Fibroblast of mammary gland (primary cell): ENCODE measurements around the gene LRBA.

Experiments used
- DNase-seq: peaks from one replicate; pipeline ENCODE4 v3.0.0-alpha.2; 2010; ENCODE audit warnings: low read depth
- H3K4me3 ChIP-seq: 2 replicates; pipeline ENCODE4 v1.5.1; 2011; ENCODE audit warnings: low read depth, mild to moderate bottlenecking, low read length, moderate library complexity; ENCODE audit not compliant: control insufficient read depth
- CTCF ChIP-seq: conservative IDR thresholded peaks from 2 replicates; pipeline ENCODE4 v1.5.1; 2011; ENCODE audit warnings: low read depth, low read length, inconsistent platforms; ENCODE audit not compliant: control insufficient read depth, insufficient read depth

The LRBA gene

GRCh38 chr4:150976478-150977118 lies 38.5 kb downstream of the LRBA start:
- no peak for DNase-seq

GRCh38 chr4:150974750-150975149 lies 40.3 kb downstream of the LRBA start:
- no peak for TF ChIP-seq CTCF
- no peak overlapping the region for H3K4me3 ChIP-seq
- DNase-seq, result no peak

More at GRCh38 chr4:150976478-150977118, 38.5 kb downstream of the LRBA start:
- no peak for TF ChIP-seq CTCF
- no peak overlapping the region for H3K4me3 ChIP-seq

- H3K4me3 ChIP-seq, result no peak overlapping the region
- DNase-seq, result no peak
- TF ChIP-seq CTCF, result no peak
These were observed 40.8 kb downstream of the LRBA start for GRCh38 chr4:150974252-150974640.

- H3K4me3 ChIP-seq, result no peak overlapping the region
- TF ChIP-seq CTCF, result no peak
- DNase-seq, result no peak
These were observed 41.3 kb downstream of the LRBA start for GRCh38 chr4:150973626-150974251.

- no peak for TF ChIP-seq CTCF
- DNase-seq, result no peak
- no peak overlapping the region for H3K4me3 ChIP-seq
These were observed 42.5 kb downstream of the LRBA start for GRCh38 chr4:150972592-150972991.

- DNase-seq, result no peak
- H3K4me3 ChIP-seq, result no peak overlapping the region
- no peak for TF ChIP-seq CTCF
These were observed 43.2 kb downstream of the LRBA start for GRCh38 chr4:150971901-150972300.

- no peak for DNase-seq
- TF ChIP-seq CTCF, result no peak
- H3K4me3 ChIP-seq, result no peak overlapping the region
These were observed 44.4 kb downstream of the LRBA start for GRCh38 chr4:150970685-150971151.
